ENCODE measurements around the gene MERTK. TPM values are rescaled to one million over a fixed set of nuclear protein-coding genes. Genes with fewer than 3 reads are reported as not detected.

Gene MERTK
- total and polyA plus RNA-seq, 2 donors (not counting 1 experiment from before 2014, with no cell fraction given), result 0.04 to 0.34 TPM

DNA sequence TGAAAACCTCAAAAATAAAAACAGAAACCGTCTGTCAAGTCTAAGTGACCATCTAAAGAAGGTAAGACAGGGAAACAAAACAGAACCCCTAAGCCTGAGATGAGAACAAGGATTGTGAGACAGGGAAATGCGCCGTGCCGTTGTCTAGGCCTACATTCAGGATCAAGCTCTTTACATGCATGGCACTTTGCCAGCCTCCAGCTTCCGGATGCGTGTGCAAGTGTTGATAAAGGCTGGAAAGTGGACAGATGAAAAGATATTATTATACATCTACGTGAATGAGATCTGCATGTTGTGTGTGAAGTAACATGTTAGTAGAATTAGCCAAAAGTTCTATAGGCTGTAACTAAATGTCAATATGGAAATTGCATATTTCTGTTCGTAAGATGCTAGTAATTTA, 128.1 kb downstream of the MERTK start:
- 94% methylated on average over 7 of the region's 8 CpGs for WGBS (ENCODE audit: insufficient coverage)
- no peak overlapping the region for H3K4me2 ChIP-seq (replicated peaks; ENCODE audit: low read depth, low read length, poor library complexity, severe bottlenecking)

DNA sequence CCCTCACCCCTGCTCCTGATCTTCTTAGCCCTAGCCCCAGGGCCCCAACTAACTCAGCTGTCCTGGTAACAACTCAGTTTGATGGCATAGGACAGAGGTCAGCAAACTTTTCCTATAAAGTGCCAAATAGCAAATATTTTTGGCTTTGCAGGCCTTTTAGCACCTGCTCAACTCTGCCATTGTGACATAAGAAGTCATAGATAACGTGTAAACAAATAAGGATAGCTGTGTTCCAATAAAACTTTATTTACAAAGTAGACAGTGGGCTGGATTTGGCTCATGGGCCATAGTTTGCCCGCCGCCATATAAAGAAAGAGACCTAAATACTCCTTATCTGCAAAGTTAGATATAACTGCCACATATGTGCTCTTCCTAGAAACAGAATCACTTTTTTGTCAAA, 129.4 kb downstream of the MERTK start:
- Histone ChIP-seq H3K36me3 (replicated peaks in 1 of 2; ENCODE audit: control extremely low read depth in 1 of 2, control insufficient read depth in 1 of 2, extremely low read depth in 1 of 2, insufficient read depth in 2 of 2, low read length in 1 of 2) (no peaks in the 10 kb centered on the region), H3K4me2 (replicated peaks; ENCODE audit: low read depth, low read length, poor library complexity, severe bottlenecking) (no peak overlapping the region), H3K9me3 (ENCODE audit: control extremely low read depth in 1 of 3, control insufficient read depth in 2 of 3, insufficient read depth in 1 of 3, low read length in 2 of 3) (no peaks in the 10 kb centered on the region), H3K27ac (ENCODE audit: low read length in 2 of 2) (no peak overlapping the region), H3K27me3 (replicated peaks in 1 of 4; ENCODE audit: control extremely low read depth in 1 of 4, control insufficient read depth in 3 of 4, insufficient read depth in 4 of 4, low read length in 3 of 4) (peaks cover 0 to 5% (median 0%) of the 10 kb centered on the region in 4 experiments), H3K9ac (ENCODE audit: low read length) (no peak overlapping the region), H4K20me1 (ENCODE audit: control insufficient read depth, insufficient read depth, low read length, poor library complexity, severe bottlenecking) (no peaks in the 10 kb centered on the region), H3K4me1 (ENCODE audit: control insufficient read depth in 2 of 2, insufficient read depth in 2 of 2, low read length in 2 of 2) (no peaks in the 10 kb centered on the region), H3K4me3 (ENCODE audit: control extremely low read depth in 1 of 5, extremely low read depth in 1 of 5, insufficient read depth in 1 of 5, low read depth in 2 of 5, low read length in 4 of 5) (no peak overlapping the region), H3K79me2 (ENCODE audit: control insufficient read depth, insufficient read depth, low read length) (no peaks in the 10 kb centered on the region), H2AFZ (ENCODE audit: insufficient read depth, low read depth, low read length, poor library complexity, severe bottlenecking) (no peak overlapping the region)
- Mint-ChIP-seq H3K9me3 (ENCODE audit: insufficient read depth) (no peaks in the 10 kb centered on the region), H3K27me3 (peaks cover 13% of the 10 kb centered on the region), H3K4me1 (no peaks in the 10 kb centered on the region), H3K27ac (no peak overlapping the region), H3K4me3 (no peak overlapping the region)
- ChIA-PET POLR2A (no interaction called here), CTCF (interaction anchor here (1.5 kb wide), 1 partner anchor 12 kb away, joined by 3 read pairs; no protein-coding TSS in a partner anchor)
- no peak for ATAC-seq (ENCODE audit: low read depth)
- no peak for DNase-seq
- WGBS (ENCODE audit: insufficient coverage), result no CpG with 5 or more reads among the region's 3 CpGs
- intact Hi-C loops (cut with micrococcal nuclease), result no loop called here
- TF ChIP-seq, protein P1, sequence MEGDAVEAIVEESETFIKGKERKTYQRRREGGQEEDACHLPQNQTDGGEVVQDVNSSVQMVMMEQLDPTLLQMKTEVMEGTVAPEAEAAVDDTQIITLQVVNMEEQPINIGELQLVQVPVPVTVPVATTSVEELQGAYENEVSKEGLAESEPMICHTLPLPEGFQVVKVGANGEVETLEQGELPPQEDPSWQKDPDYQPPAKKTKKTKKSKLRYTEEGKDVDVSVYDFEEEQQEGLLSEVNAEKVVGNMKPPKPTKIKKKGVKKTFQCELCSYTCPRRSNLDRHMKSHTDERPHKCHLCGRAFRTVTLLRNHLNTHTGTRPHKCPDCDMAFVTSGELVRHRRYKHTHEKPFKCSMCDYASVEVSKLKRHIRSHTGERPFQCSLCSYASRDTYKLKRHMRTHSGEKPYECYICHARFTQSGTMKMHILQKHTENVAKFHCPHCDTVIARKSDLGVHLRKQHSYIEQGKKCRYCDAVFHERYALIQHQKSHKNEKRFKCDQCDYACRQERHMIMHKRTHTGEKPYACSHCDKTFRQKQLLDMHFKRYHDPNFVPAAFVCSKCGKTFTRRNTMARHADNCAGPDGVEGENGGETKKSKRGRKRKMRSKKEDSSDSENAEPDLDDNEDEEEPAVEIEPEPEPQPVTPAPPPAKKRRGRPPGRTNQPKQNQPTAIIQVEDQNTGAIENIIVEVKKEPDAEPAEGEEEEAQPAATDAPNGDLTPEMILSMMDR (IDR thresholded peaks at IDR 0.05), result no peak
- no peak for TF ChIP-seq EZH2 (IDR thresholded peaks at IDR 0.05; ENCODE audit: borderline replicate concordance, insufficient read depth, low read depth, low read length, poor library complexity, severe bottlenecking)

More for the DNA sequence above, 128.1 kb downstream of the MERTK start:
- H3K4me3 Mint-ChIP-seq, result no peak overlapping the region
- no peak overlapping the region for H2AFZ ChIP-seq (ENCODE audit: insufficient read depth, low read depth, low read length, poor library complexity, severe bottlenecking)
- ATAC-seq (ENCODE audit: low read depth) (no peak), DNase-seq (no peak)
- no peak overlapping the region for H3K4me3 ChIP-seq (ENCODE audit: control extremely low read depth in 1 of 5, extremely low read depth in 1 of 5, insufficient read depth in 1 of 5, low read depth in 2 of 5, low read length in 4 of 5)
- no peaks in the 10 kb centered on the region for H3K79me2 ChIP-seq (ENCODE audit: control insufficient read depth, insufficient read depth, low read length)
- no peak overlapping the region for H3K9ac ChIP-seq (ENCODE audit: low read length)
- H3K9me3 Mint-ChIP-seq (ENCODE audit: insufficient read depth), result no peaks in the 10 kb centered on the region
- no peaks in the 10 kb centered on the region for H3K27me3 ChIP-seq (replicated peaks in 1 of 4; ENCODE audit: control extremely low read depth in 1 of 4, control insufficient read depth in 3 of 4, insufficient read depth in 4 of 4, low read length in 3 of 4)
- H3K27ac Mint-ChIP-seq, result no peak overlapping the region
- no peaks in the 10 kb centered on the region for H3K4me1 Mint-ChIP-seq
- H3K27me3 Mint-ChIP-seq, result peaks cover 13% of the 10 kb centered on the region
- no peaks in the 10 kb centered on the region for H3K4me1 ChIP-seq (ENCODE audit: control insufficient read depth in 2 of 2, insufficient read depth in 2 of 2, low read length in 2 of 2)
- H3K36me3 ChIP-seq (replicated peaks in 1 of 2; ENCODE audit: control extremely low read depth in 1 of 2, control insufficient read depth in 1 of 2, extremely low read depth in 1 of 2, insufficient read depth in 2 of 2, low read length in 1 of 2), result no peaks in the 10 kb centered on the region
- TF ChIP-seq, protein P1 (IDR thresholded peaks at IDR 0.05), result no peak
- no peak for TF ChIP-seq EZH2 (IDR thresholded peaks at IDR 0.05; ENCODE audit: borderline replicate concordance, insufficient read depth, low read depth, low read length, poor library complexity, severe bottlenecking)
- ChIA-PET POLR2A (interaction anchor here (0.6 kb wide), 1 partner anchor 250 kb away, joined by 3 read pairs; no protein-coding TSS in a partner anchor), CTCF (no interaction called here)
- intact Hi-C loops (cut with micrococcal nuclease), result no loop called here
- H3K9me3 ChIP-seq (ENCODE audit: control extremely low read depth in 1 of 3, control insufficient read depth in 2 of 3, insufficient read depth in 1 of 3, low read length in 2 of 3), result no peaks in the 10 kb centered on the region
- no peak overlapping the region for H3K27ac ChIP-seq (ENCODE audit: low read length in 2 of 2)
- no peaks in the 10 kb centered on the region for H4K20me1 ChIP-seq (ENCODE audit: control insufficient read depth, insufficient read depth, low read length, poor library complexity, severe bottlenecking)
